IMR-90 (cell line): ENCODE results near the gene RSPH9. TPM values are rescaled to one million over a fixed set of nuclear protein-coding genes. Genes with fewer than 3 reads are reported as not detected.

Source experiments
- ATAC-seq: fragments of 200-7000 bp; cut with Tn5 transposase; 2 replicates; pipeline ENCODE4 v1.9.1; 2020; ENCODE audit warnings: low read depth, mild to moderate bottlenecking, moderate library complexity
- BruUV-seq: library from RNA; stranded (reverse); fragments of 400-500 nt; replicated peaks from 2 replicates; lab custom pipeline; 2021; lab: Mats Ljungman, UMichigan
- CTCF ChIA-PET: fragments of 300-600 bp; formaldehyde crosslinking; extraction: SDS; loops from one replicate; lab custom pipeline; 2021; ENCODE audit warnings: antibody characterized with exemption; lab: Yijun Ruan, JAX
- POLR2A ChIA-PET: fragments of 300-600 bp; sonication (Branson Sonifier 250); formaldehyde crosslinking; loops from one replicate; lab custom pipeline; 2022; ENCODE audit warnings: antibody characterized with exemption; ENCODE audit not compliant: unreplicated experiment; lab: Charles Lee
- DNase-seq: peaks from one replicate; pipeline ENCODE4 v3.0.0; 2013
- H2AFZ ChIP-seq: replicated peaks from 2 replicates; pipeline ENCODE3; 2013; ENCODE audit warnings: low read length, mild to moderate bottlenecking; ENCODE audit not compliant: poor library complexity
- H2AK5ac ChIP-seq: 2 replicates; pipeline ENCODE4 v1.6.1; 2013; ENCODE audit warnings: low read depth, low read length, inconsistent platforms
- H2AK9ac ChIP-seq: replicated peaks from 2 replicates; pipeline ENCODE3; 2013; ENCODE audit warnings: mild to moderate bottlenecking, low read depth, low read length, moderate library complexity; ENCODE audit not compliant: poor library complexity
- H2BK120ac ChIP-seq: 2 replicates; pipeline ENCODE4 v1.6.1; 2013; ENCODE audit warnings: low read depth, low read length, inconsistent platforms
- H2BK15ac ChIP-seq: 3 replicates; pipeline ENCODE4 v1.6.1; 2013; ENCODE audit warnings: low read depth, low read length, inconsistent platforms
- H2BK20ac ChIP-seq: 2 replicates; pipeline ENCODE4 v1.6.1; 2013; ENCODE audit warnings: low read depth, mild to moderate bottlenecking, inconsistent platforms, low read length, moderate library complexity
- H2BK5ac ChIP-seq: 2 replicates; pipeline ENCODE4 v1.6.1; 2013; ENCODE audit warnings: mild to moderate bottlenecking, low read depth, low read length, inconsistent platforms; ENCODE audit not compliant: poor library complexity, severe bottlenecking
- H3K14ac ChIP-seq: replicated peaks from 2 replicates; pipeline ENCODE4 v1.6.1; 2013; ENCODE audit warnings: low read depth, low read length, inconsistent platforms
- H3K18ac ChIP-seq: 2 replicates; pipeline ENCODE4 v1.6.1; 2013; ENCODE audit warnings: low read depth, low read length, control low read depth
- H3K23ac ChIP-seq: 2 replicates; pipeline ENCODE4 v1.6.1; 2013; ENCODE audit warnings: low read depth, low read length, inconsistent platforms
- H3K27ac ChIP-seq: 2 replicates; pipeline ENCODE4 v1.5.1; 2013; ENCODE audit warnings: mild to moderate bottlenecking, control low read depth, low read length; ENCODE audit not compliant: insufficient read depth
- H3K27me3 ChIP-seq: 2 replicates; pipeline ENCODE4 v1.6.1; 2013; ENCODE audit warnings: low read length; ENCODE audit not compliant: control insufficient read depth, insufficient read depth
- H3K36me3 ChIP-seq: 2 replicates; pipeline ENCODE4 v1.6.1; 2013; ENCODE audit warnings: low read length, mixed read lengths; ENCODE audit not compliant: control insufficient read depth, insufficient read depth
- H3K4ac ChIP-seq: 2 replicates; pipeline ENCODE4 v1.6.1; 2013; ENCODE audit warnings: low read depth, low read length, inconsistent platforms
- H3K4me1 ChIP-seq: 2 replicates; pipeline ENCODE4 v1.6.1; 2013; ENCODE audit warnings: low read length, mixed read lengths; ENCODE audit not compliant: control insufficient read depth, insufficient read depth
- H3K4me2 ChIP-seq: 2 replicates; pipeline ENCODE4 v1.6.1; 2013; ENCODE audit warnings: low read depth, mild to moderate bottlenecking, control low read depth, low read length, moderate library complexity
- H3K4me3 ChIP-seq: 2 replicates; pipeline ENCODE4 v1.5.1; 2013; ENCODE audit warnings: low read depth, mild to moderate bottlenecking, control low read depth, low read length, moderate library complexity; ENCODE audit not compliant: insufficient read depth
- H3K56ac ChIP-seq: 2 replicates; pipeline ENCODE4 v1.6.1; 2013; ENCODE audit warnings: low read length, inconsistent platforms; ENCODE audit not compliant: insufficient read depth; ENCODE audit errors: extremely low read depth
- H3K79me1 ChIP-seq, 2 experiments: 2 replicates each; pipeline ENCODE4 v1.6.1; 2013; ENCODE audit warnings: low read length in 2 of 2, inconsistent platforms in 1 of 2, low read depth in 1 of 2
- H3K9ac ChIP-seq: 2 replicates; pipeline ENCODE4 v1.6.1; 2013; ENCODE audit warnings: low read depth, low read length, control low read depth
- H3K9me1 ChIP-seq: 2 replicates; pipeline ENCODE4 v1.6.1; 2013; ENCODE audit warnings: low read length, inconsistent platforms; ENCODE audit not compliant: insufficient read depth
- H3K9me3 ChIP-seq: 2 replicates; pipeline ENCODE4 v1.6.1; 2013; ENCODE audit warnings: low read length; ENCODE audit not compliant: control insufficient read depth, insufficient read depth
- H4K20me1 ChIP-seq: 2 replicates; pipeline ENCODE4 v1.6.1; 2013; ENCODE audit warnings: low read length, inconsistent platforms; ENCODE audit not compliant: insufficient read depth
- H4K5ac ChIP-seq: 2 replicates; pipeline ENCODE4 v1.6.1; 2013; ENCODE audit warnings: mild to moderate bottlenecking, low read depth, low read length, control low read depth
- H4K8ac ChIP-seq, 2 experiments: 2 replicates each; pipeline ENCODE4 v1.6.1; 2013; ENCODE audit warnings: low read depth in 2 of 2, low read length in 2 of 2, control low read depth in 1 of 2, inconsistent platforms in 1 of 2
- H4K91ac ChIP-seq: 2 replicates; pipeline ENCODE4 v1.6.1; 2013; ENCODE audit warnings: low read depth, low read length, inconsistent platforms; ENCODE audit not compliant: insufficient read depth
- BHLHE40 ChIP-seq: fragments of 150-350 bp; IDR thresholded peaks from 2 replicates; pipeline ENCODE4 v1.6.1; 2016; ENCODE audit warnings: mild to moderate bottlenecking, low read depth, low read length
- CEBPB ChIP-seq: IDR thresholded peaks from 2 replicates; pipeline ENCODE4 v1.6.1; 2012; ENCODE audit warnings: low read depth, low read length, improper control_type of control experiment
- MAFK ChIP-seq: IDR thresholded peaks from 2 replicates; pipeline ENCODE4 v1.6.1; 2012; ENCODE audit warnings: low read depth, low read length, improper control_type of control experiment
- POLR2A ChIP-seq: IDR thresholded peaks from 2 replicates; pipeline ENCODE4 v1.6.1; 2012; ENCODE audit warnings: mild to moderate bottlenecking, low read depth, low read length
- WGBS, 2 experiments: methylation state at CpG; one replicate each; pipeline versions ENCODE4 v1.1.5 to v1.1.7; 2013; ENCODE audit warnings: missing lambda C conversion rate in 2 of 2; ENCODE audit not compliant: insufficient read length in 1 of 2; ENCODE audit errors: extremely low coverage in 2 of 2; 5-methylcytosine and 5-hydroxymethylcytosine counted together
- dilution Hi-C: fragments of 300-500 bp; cut with HindIII; formaldehyde crosslinking; loops from one replicate; pipeline ENCODE4 v1.14.3; 2018; ENCODE audit warnings: low sequenced_read_pairs; ENCODE audit not compliant: unreplicated experiment
- in situ Hi-C: fragments of 300-500 bp; cut with MboI; formaldehyde crosslinking; loops from 3 replicates; pipeline ENCODE4 v1.14.3; 2019; ENCODE audit warnings: low sequenced_read_pairs, inconsistent platforms, mixed read lengths
- intact Hi-C: fragments of 100-400 bp; cut with micrococcal nuclease; formaldehyde crosslinking; loops from 2 replicates; pipeline ENCODE4 v1.10.0; 2022
- polyA plus RNA-seq, 3 experiments: library from polyadenylated mRNA; depleted of rRNA; stranded (reverse); fragments of >200 nt; gene quantifications; 2 replicates each; pipeline ENCODE4 v1.2.3, GENCODE V29; 2012; ENCODE audit warnings: low replicate concordance in 1 of 3
- total RNA-seq: library from RNA; depleted of rRNA; stranded (reverse); fragments of >200 nt; gene quantifications from 2 replicates; pipeline ENCODE4 v1.2.3, GENCODE V29; 2012

RSPH9 gene
- total and polyA plus RNA-seq, 2 of the 4 experiments (the other 2 are of a cell fraction), result 0.18 to 0.21 TPM

GRCh38 chr6:43657221-43657802, 12.5 kb downstream of the RSPH9 start:
- Histone ChIP-seq H3K14ac (no peak overlapping the region), H3K4ac (no peak overlapping the region), H3K4me2 (no peak overlapping the region), H2BK5ac (no peak overlapping the region), H4K20me1 (no peaks in the 10 kb centered on the region), H2AK9ac (no peak overlapping the region), H4K8ac (no peak overlapping the region), H2BK20ac (no peak overlapping the region), H3K18ac (no peak overlapping the region), H3K79me1 (no peaks in the 10 kb centered on the region), H3K9me1 (no peaks in the 10 kb centered on the region), H2AFZ (no peak overlapping the region), H3K36me3 (no peaks in the 10 kb centered on the region), H4K5ac (no peak overlapping the region), H3K56ac (no peak overlapping the region), H2AK5ac (no peak overlapping the region), H3K9me3 (0 out of 2 replicates have a peak, but pooled peaks cover 3% of the 10 kb centered on the region), H3K4me3 (no peak overlapping the region), H3K23ac (no peak overlapping the region), H3K27me3 (no peaks in the 10 kb centered on the region; the same call in 1 of the 2 replicates), H2BK15ac (no peak overlapping the region), H3K9ac (no peak overlapping the region), H4K91ac (no peak overlapping the region), H3K4me1 (no peaks in the 10 kb centered on the region), H2BK120ac (no peak overlapping the region), H3K27ac (no peak overlapping the region)
- in situ Hi-C loops (no loop called here), intact Hi-C loops (no loop called here), dilution Hi-C loops (no loop called here)
- CTCF ChIA-PET, result no interaction called here
- DNase-seq (no peak), ATAC-seq (no peak)
- WGBS, 2 experiments, result no CpG with 5 or more reads among the region's 3 CpGs
- TF ChIP-seq POLR2A (no peak), BHLHE40 (no peak), MAFK (no peak), CEBPB (no peak)
- POLR2A ChIA-PET, result no interaction called here
- BruUV-seq, result no TSS peak
